HTR-8/SVneo (cell line): ENCODE data around the gene KIF2C.
"Not testable (repeated sequence)": the region's sequence is repeated elsewhere in the genome, so short reads cannot be mapped to it uniquely, and the experiment has no call there.

Experiments used
- DNase-seq: peaks from one replicate; pipeline ENCODE4 v3.0.0; 2011; ENCODE audit warnings: low spot score, mixed read lengths; ENCODE audit not compliant: insufficient read length
- FAIRE-seq: peaks from 2 replicates; lab custom pipeline; 2011; peaks lifted over from hg19 to GRCh38; lab: Jason Lieb, UNC

KIF2C gene

GRCh38 chr1:44760876-44761275 lies 21.2 kb downstream of the KIF2C start:
- DNase-seq, result no peak
- FAIRE-seq, result no peak

GRCh38 chr1:44766421-44766820 lies 26.8 kb downstream of the KIF2C start:
- DNase-seq, FAIRE-seq: not testable (repeated sequence)

- DNase-seq, result peak; percentile 67
- no peak for FAIRE-seq
Measured at GRCh38 chr1:44775078-44775929, 35.7 kb downstream of the KIF2C start, which contains the start of gene RPS8. Gene RPS8, plus strand, starts transcription at chr1:44775540. Its CDS starts 57 bp downstream, at chr1:44775597.

- DNase-seq (no peak), FAIRE-seq (no peak)
Measured at GRCh38 chr1:44775930-44776729, 36.5 kb downstream of the KIF2C start.

GRCh38 chr1:44776730-44777068 lies 37.1 kb downstream of the KIF2C start:
- DNase-seq (no peak), FAIRE-seq (no peak)

GRCh38 chr1:44777547-44777946 lies 37.9 kb downstream of the KIF2C start:
- FAIRE-seq (no peak), DNase-seq (no peak)

- FAIRE-seq (no peak), DNase-seq (no peak)
Measured at GRCh38 chr1:44777969-44778635, 38.5 kb downstream of the KIF2C start.

- FAIRE-seq (no peak), DNase-seq (no peak)
Measured at GRCh38 chr1:44778705-44779576, 39.3 kb downstream of the KIF2C start.

GRCh38 chr1:44780583-44781121 lies 41.0 kb downstream of the KIF2C start:
- DNase-seq, result no peak
- FAIRE-seq, result no peak

GRCh38 chr1:44783697-44784093 lies 44.1 kb downstream of the KIF2C start:
- DNase-seq (no peak), FAIRE-seq (no peak)

GRCh38 chr1:44784094-44785028 lies 44.7 kb downstream of the KIF2C start:
- FAIRE-seq, result no peak
- DNase-seq, result no peak

GRCh38 chr1:44785029-44785380 lies 45.4 kb downstream of the KIF2C start:
- DNase-seq (no peak), FAIRE-seq (no peak)

GRCh38 chr1:44785501-44786137 lies 46.0 kb downstream of the KIF2C start:
- FAIRE-seq (no peak), DNase-seq (no peak)

GRCh38 chr1:44786138-44786840 lies 46.7 kb downstream of the KIF2C start:
- no peak for DNase-seq
- no peak for FAIRE-seq

GRCh38 chr1:44786841-44787426 lies 47.3 kb downstream of the KIF2C start:
- no peak for FAIRE-seq
- DNase-seq, result no peak

GRCh38 chr1:44787506-44787905 lies 47.9 kb downstream of the KIF2C start:
- DNase-seq (no peak), FAIRE-seq (no peak)
